Keratinocyte (primary cell): ENCODE measurements around the gene CLPSL1.

ENCODE experiments used
- CTCF ChIP-seq, 3 experiments: IDR thresholded peaks in 1 of 3; conservative IDR thresholded peaks in 1 of 3; optimal IDR thresholded peaks in 1 of 3; 2 replicates in 2 of 3; 3 replicates in 1 of 3; pipeline versions ENCODE3 to v1.5.1; 2011; ENCODE audit warnings: low read length in 3 of 3, mild to moderate bottlenecking in 3 of 3, moderate library complexity in 2 of 3, control low read depth in 1 of 3, inconsistent platforms in 1 of 3; ENCODE audit not compliant: insufficient read depth in 2 of 3; ENCODE audit errors: extremely low read depth in 1 of 3
- EZH2 ChIP-seq: IDR thresholded peaks from one replicate; pipeline ENCODE4 v1.6.1; 2012; ENCODE audit warnings: inconsistent platforms, mild to moderate bottlenecking, low read length, moderate library complexity

GRCh38 chr6:35824552-35825192 lies 43.9 kb downstream of the CLPSL1 start:
- TF ChIP-seq CTCF (optimal IDR thresholded peaks at IDR 0.05 in 1 of 3, IDR thresholded peaks at IDR 0.05 in 1 of 3, conservative IDR thresholded peaks at IDR 0.05 in 1 of 3; ENCODE audit: extremely low read depth in 1 of 3, insufficient read depth in 2 of 3, low read length in 3 of 3) (no peak), EZH2 (no peak)
